Ovary (tissue), 10 donors: ENCODE measurements around the gene GGACT. TPM values are rescaled to one million over a fixed set of nuclear protein-coding genes. Genes with fewer than 3 reads are reported as not detected.
A peak's percentile ranks its signal among the peaks of the same experiment; 100 is the strongest.

Experiments
- DNase-seq, 5 donors: peaks; one replicate each; pipeline ENCODE4 v3.0.0-alpha.2; 2019 to 2020
- H3K27ac ChIP-seq, 2 donors: fragments of 200-600 bp; one replicate each; pipeline versions ENCODE4 v1.5.1 to v1.8.0; 2019 to 2022
- H3K27me3 ChIP-seq: fragments of 200-600 bp; one replicate; pipeline ENCODE4 v1.8.0; 2022
- H3K36me3 ChIP-seq: fragments of 200-600 bp; sonication (generic); one replicate; pipeline ENCODE4 v1.5.1; 2019
- H3K4me1 ChIP-seq: one replicate; pipeline ENCODE4 v1.8.1; 2013; ENCODE audit warnings: mild to moderate bottlenecking, moderate library complexity; ENCODE audit not compliant: insufficient read depth
- H3K4me3 ChIP-seq: fragments of 200-600 bp; sonication (generic); one replicate; pipeline ENCODE4 v1.5.1; 2017
- H3K9me3 ChIP-seq, 2 donors: fragments of 200-600 bp in 1 of 2; sonication (generic) in 1 of 2; one replicate each; pipeline versions ENCODE4 v1.5.1 to v1.8.1; 2013 to 2019; ENCODE audit warnings: mild to moderate bottlenecking in 1 of 2, moderate library complexity in 1 of 2
- CTCF ChIP-seq, 3 donors: fragments of 450-650 bp in 2 of 3; fragments of 200-600 bp in 1 of 3; IDR thresholded peaks; one replicate each; pipeline versions ENCODE4 v1.5.1 to v1.8.0; 2016 to 2022; ENCODE audit warnings: antibody characterized with exemption in 3 of 3, mild to moderate bottlenecking in 1 of 3
- EP300 ChIP-seq: sonication (generic); formaldehyde crosslinking; IDR thresholded peaks from one replicate; pipeline ENCODE4 v1.6.1; 2017; ENCODE audit warnings: antibody characterized with exemption
- POLR2A ChIP-seq: fragments of 450-650 bp; IDR thresholded peaks from one replicate; pipeline ENCODE4 v1.6.1; 2017; ENCODE audit warnings: antibody characterized with exemption, mild to moderate bottlenecking, moderate library complexity
- WGBS, 3 donors: extraction: QIAGEN DNeasy Blood & Tissue Kit in 1 of 3; methylation state at CpG; one replicate each; pipeline versions ENCODE4 v1.1.5 to v1.1.7; 2013 to 2017; 5-methylcytosine and 5-hydroxymethylcytosine counted together
- intact Hi-C, 4 donors: fragments of 100-400 bp; cut with DNase I; formaldehyde crosslinking; loops; one replicate each; pipeline versions ENCODE4 v1.11.0 to v1.15.1; 2022 to 2023
- long read RNA-seq, 3 donors: library from polyadenylated mRNA in 2 of 3; unstranded in 2 of 3; transcript quantifications; one replicate each; pipeline ENCODE4 v2.0.0 and lab custom pipeline, GENCODE V29; 2021 to 2026
- polyA plus RNA-seq, 2 donors: library from polyadenylated mRNA; stranded (reverse); fragments of 200-250 nt in 1 of 2; fragments of 350-450 nt in 1 of 2; fragmentation: Illumina TruSeq in 1 of 2; extraction: RNeasy Lipid Tissue Mini Kit (QIAGEN cat#74804) in 1 of 2; gene quantifications; one replicate each; pipeline ENCODE4 v1.2.3, GENCODE V29; 2013 to 2014
- total RNA-seq, 7 donors: library from RNA; depleted of rRNA in 2 of 7; stranded (reverse); fragments of >200 nt in 2 of 7; fragmentation: NEBNext Ultra II Directional in 3 of 7; extraction: Animal tissue kit (Norgen Biotek cat#: 25700) in 3 of 7; gene quantifications; one replicate each; pipeline versions ENCODE4 v1.1.0 to v1.2.4, GENCODE V29; 2016 to 2023
- donor health status: DM: no; HTN: no; CAD: no; lungs with moderate emphysema.
- donor health status: DM: no; HTN: no; CAD: no.
- donor health status: Bipolar disorder and iron deficiency.
- donor health status: DM: yes; HTN: yes; CAD: no.
- donor health status: DM: no; HTN: no; CAD: no.
- donor health status: DM: yes; HTN: yes; CAD: no.

GGACT gene
- total RNA-seq (1 to 10 TPM; 1.9 to 7.4 (median 3.7) TPM), polyA plus RNA-seq (1 to 10 TPM; 1.8 to 2.7 TPM)
- long read RNA-seq, donor 1, partial matches to known transcripts, result 1 of 9 reads
- long read RNA-seq, donor 1, other reads (novel, unspliced or antisense), result 8 of 9 reads
- long read RNA-seq, donor 2, partial matches to known transcripts, result 0 of 1 reads
- long read RNA-seq, donor 2, other reads (novel, unspliced or antisense), result 0 of 1 reads
- long read RNA-seq, donor 3, partial matches to known transcripts, result 2 of 9 reads
- long read RNA-seq, donor 3, other reads (novel, unspliced or antisense), result 5 of 9 reads

DNA sequence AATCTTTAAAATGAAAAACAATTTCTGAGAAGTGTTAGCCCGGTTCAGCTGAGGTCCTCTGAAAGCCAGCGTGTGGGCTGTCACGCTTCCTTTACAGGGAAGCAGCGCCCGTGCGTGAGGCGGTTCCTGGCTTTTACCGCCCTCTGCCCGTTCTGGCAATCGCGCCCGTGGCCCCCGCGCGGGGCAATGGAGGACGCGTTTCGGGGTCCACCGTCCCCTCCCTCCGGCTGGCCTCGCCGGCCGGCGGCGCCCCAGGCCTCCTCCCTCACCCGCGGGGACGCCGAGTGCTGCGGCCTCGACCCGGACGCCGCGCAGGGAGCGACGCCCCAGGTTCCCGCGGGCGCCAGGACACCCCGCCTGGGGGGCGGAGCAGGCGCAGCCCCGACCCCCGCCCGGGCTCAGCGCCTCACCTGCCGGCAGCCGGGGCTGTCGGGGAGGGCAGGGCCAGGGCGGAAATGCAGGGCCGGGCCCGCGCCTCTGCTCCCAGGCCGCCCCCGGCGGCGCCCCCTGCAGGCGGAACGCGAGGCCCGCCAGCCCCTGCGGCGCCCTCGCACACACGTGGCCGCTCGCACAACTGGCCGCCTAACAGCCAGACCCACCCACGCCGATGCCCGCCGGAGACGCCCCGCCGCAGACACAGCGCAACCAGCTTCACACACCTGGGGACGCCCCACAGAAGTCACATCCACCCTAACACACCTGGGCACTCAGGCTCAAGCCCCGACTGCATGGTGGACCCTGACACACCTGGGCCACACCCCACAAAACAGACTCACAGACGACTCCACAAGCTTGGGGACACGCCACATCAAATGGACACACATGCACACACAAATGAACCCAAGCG lies at the start of gene GGACT:
Gene GGACT, minus strand, starts transcription at position 459 of the 847 bp plus-strand sequence. CDS start 56,198 bp downstream, outside the sequence.
- H3K36me3 ChIP-seq, result no peaks in the 10 kb centered on the region
- 7 to 11% (median 8%) methylated on average over 67 to 82 of the region's 82 CpGs for WGBS, 3 donors

GRCh38 chr13:100637796-100638195 lies 49.2 kb upstream of the GGACT start:
- no peaks in the 10 kb centered on the region for H3K27me3 ChIP-seq
- 78 to 84% (median 82%) methylated on average over 5 of the region's 5 CpGs for WGBS, 3 donors
- intact Hi-C loops, result no loop called here
- DNase-seq, result no peak
- H3K4me1 ChIP-seq, result no peaks in the 10 kb centered on the region
- H3K9me3 ChIP-seq, result no peaks in the 10 kb centered on the region
- no peak overlapping the region for H3K27ac ChIP-seq
- H3K4me3 ChIP-seq, result no peak overlapping the region
- no peaks in the 10 kb centered on the region for H3K36me3 ChIP-seq
- TF ChIP-seq EP300 (no peak), POLR2A (no peak), CTCF (IDR thresholded peaks at IDR 0.05) (no peak)

More for the DNA sequence above, at the start of gene GGACT:
- Histone ChIP-seq H3K4me3 (peak within 1 kb of the TSS; percentile 63), H3K27me3 (no peaks in the 10 kb centered on the region), H3K9me3 (no peaks in the 10 kb centered on the region), H3K4me1 (peaks cover 7% of the 10 kb centered on the region), H3K27ac (peak within 1 kb of the TSS in 1 of 2 donors; percentile 24)
- DNase-seq, result peak; percentile 64 to 88 (median 74)
- TF ChIP-seq POLR2A, result no peak
- no peak for TF ChIP-seq EP300
- TF ChIP-seq CTCF (IDR thresholded peaks at IDR 0.05), result peak; percentile 32 to 71 (median 66)
- intact Hi-C loops, result no loop called here

DNA sequence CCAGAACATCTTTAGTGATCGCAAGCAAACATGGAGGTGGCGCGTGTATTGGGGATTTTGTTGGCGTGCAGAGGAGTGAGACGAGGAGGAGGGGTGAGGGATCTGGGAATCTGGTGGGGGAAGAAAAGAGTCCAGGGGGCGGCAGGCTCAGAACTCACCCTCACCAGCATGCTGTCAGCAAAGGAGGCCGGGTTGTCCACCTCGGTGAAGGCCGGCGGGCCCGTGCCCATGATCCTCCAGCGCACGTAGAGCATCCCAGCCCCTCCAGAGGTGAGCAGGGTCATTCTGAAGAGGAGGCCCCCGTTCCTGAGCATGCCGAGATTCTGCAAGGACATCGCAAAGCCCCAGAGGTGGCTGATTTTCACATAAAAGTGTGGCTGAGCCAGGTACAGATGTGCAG lies 48.8 kb upstream of the GGACT start:
- Histone ChIP-seq H3K9me3 (no peaks in the 10 kb centered on the region), H3K27me3 (no peaks in the 10 kb centered on the region), H3K36me3 (no peaks in the 10 kb centered on the region), H3K27ac (no peak overlapping the region), H3K4me1 (no peaks in the 10 kb centered on the region), H3K4me3 (no peak overlapping the region)
- no peak for DNase-seq
- TF ChIP-seq POLR2A (no peak), EP300 (no peak), CTCF (IDR thresholded peaks at IDR 0.05) (no peak)
- intact Hi-C loops, result no loop called here
- WGBS, 3 donors, result 85 to 90% (median 87%) methylated on average over 16 of the region's 16 CpGs

GRCh38 chr13:100636441-100636840 lies 47.9 kb upstream of the GGACT start:
- Histone ChIP-seq H3K9me3 (no peaks in the 10 kb centered on the region), H3K4me3 (no peak overlapping the region), H3K27me3 (no peaks in the 10 kb centered on the region), H3K36me3 (no peaks in the 10 kb centered on the region), H3K27ac (no peak overlapping the region), H3K4me1 (no peaks in the 10 kb centered on the region)
- no peak for DNase-seq
- 89 to 92% (median 92%) methylated on average over 7 of the region's 7 CpGs for WGBS, 3 donors
- intact Hi-C loops, result no loop called here
- TF ChIP-seq CTCF (IDR thresholded peaks at IDR 0.05), result no peak
- TF ChIP-seq POLR2A, result no peak
